Suppressor macrophage treated with lipopolysaccharide for 1 hour (primary cell): Measurements from ENCODE around the gene RFLNA.
A peak's percentile ranks its signal among the peaks of the same experiment; 100 is the strongest.
"Not testable (repeated sequence)": the region's sequence is repeated elsewhere in the genome, so short reads cannot be mapped to it uniquely, and the experiment has no call there.

Source experiments
- DNase-seq, 3 donors: peaks; one replicate each; pipeline ENCODE4 v3.0.0-alpha.2; 2020 to 2022

RFLNA gene

GRCh38 chr12:124321556-124322270 is 26.8 kb downstream of the RFLNA start:
- peak in 1 of 3 donors; percentile 17 for DNase-seq

GRCh38 chr12:124322271-124322998 is 27.5 kb downstream of the RFLNA start:
- no peak for DNase-seq

- DNase-seq: not testable (repeated sequence)
These were observed 28.1 kb downstream of the RFLNA start for GRCh38 chr12:124322999-124323328.

- no peak for DNase-seq
These were observed 29.1 kb downstream of the RFLNA start for GRCh38 chr12:124323771-124324530.

GRCh38 chr12:124324803-124325705 is 30.2 kb downstream of the RFLNA start:
- no peak for DNase-seq

GRCh38 chr12:124326104-124326503 is 31.2 kb downstream of the RFLNA start:
- no peak for DNase-seq

- DNase-seq: no peak
These were observed 32.0 kb downstream of the RFLNA start for GRCh38 chr12:124326871-124327270.

- no peak for DNase-seq
These were observed 32.6 kb downstream of the RFLNA start for GRCh38 chr12:124327362-124328043.

GRCh38 chr12:124328116-124328515 is 33.2 kb downstream of the RFLNA start:
- DNase-seq: no peak

GRCh38 chr12:124328636-124329035 is 33.7 kb downstream of the RFLNA start:
- no peak for DNase-seq

- no peak for DNase-seq
These were observed 37.3 kb downstream of the RFLNA start for GRCh38 chr12:124332058-124332672.

- DNase-seq: no peak
These were observed 38.0 kb downstream of the RFLNA start for GRCh38 chr12:124332900-124333299.

GRCh38 chr12:124333724-124334123 is 38.8 kb downstream of the RFLNA start:
- no peak for DNase-seq

GRCh38 chr12:124334266-124334665 is 39.4 kb downstream of the RFLNA start:
- DNase-seq: no peak

GRCh38 chr12:124334976-124335375 is 40.1 kb downstream of the RFLNA start:
- no peak for DNase-seq

- no peak for DNase-seq
These were observed 40.7 kb downstream of the RFLNA start for GRCh38 chr12:124335426-124336183.

- no peak for DNase-seq
These were observed 41.2 kb downstream of the RFLNA start for GRCh38 chr12:124336184-124336437.

- no peak for DNase-seq
These were observed 42.0 kb downstream of the RFLNA start for GRCh38 chr12:124336742-124337520.

GRCh38 chr12:124337622-124338021 is 42.7 kb downstream of the RFLNA start:
- no peak for DNase-seq

- DNase-seq: no peak
These were observed 43.6 kb downstream of the RFLNA start for GRCh38 chr12:124338448-124338847.
